ENCODE results near the gene CSF1R. TPM values are rescaled to one million over a fixed set of nuclear protein-coding genes. Genes with fewer than 3 reads are reported as not detected.

Gene CSF1R
- total RNA-seq, 1 experiment from 2014 or later: not detected

DNA sequence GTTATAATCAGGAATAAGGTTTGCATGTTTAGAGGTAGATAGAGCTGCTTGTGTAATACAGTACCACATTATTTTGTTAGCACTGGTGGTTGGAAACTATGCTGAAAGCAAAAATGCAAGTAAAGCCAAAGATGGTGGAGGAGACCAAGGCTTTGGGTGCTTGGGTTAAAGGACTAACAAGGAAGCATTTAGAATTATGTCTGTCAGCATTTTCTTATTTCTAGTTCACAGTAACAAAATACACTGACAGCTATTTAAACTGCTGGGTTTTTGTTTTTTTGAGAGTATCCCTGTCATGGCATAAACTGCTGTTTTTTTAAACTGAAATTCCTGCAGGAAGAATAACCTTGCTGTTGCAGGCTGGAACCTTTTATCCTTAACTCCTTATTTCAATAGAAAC, 79.3 kb downstream of the CSF1R start:
- Histone ChIP-seq H3K4me1 (ENCODE audit: low read length) (peaks cover 8% of the 10 kb centered on the region), H3K4me2 (ENCODE audit: low read depth, low read length, poor library complexity, severe bottlenecking) (no peak overlapping the region), H3K79me2 (ENCODE audit: low read length) (peaks cover 89% of the 10 kb centered on the region), H3K9ac (ENCODE audit: low read length) (no peak overlapping the region), H3K27ac (ENCODE audit: low read length) (no peak overlapping the region), H3K4me3 (ENCODE audit: low read length) (no peak overlapping the region), H3K27me3 (ENCODE audit: low read length) (no peaks in the 10 kb centered on the region), H3K36me3 (ENCODE audit: insufficient read depth, low read length) (peaks cover 61% of the 10 kb centered on the region), H3K9me2 (replicated peaks; ENCODE audit: insufficient read depth, low read length) (no peaks in the 10 kb centered on the region), H3K9me3 (ENCODE audit: low read length) (no peaks in the 10 kb centered on the region), H2AFZ (ENCODE audit: low read length) (no peak overlapping the region), H4K20me1 (ENCODE audit: insufficient read depth, low read depth, low read length) (peaks cover 19% of the 10 kb centered on the region)
- no peak for DNase-seq

DNA sequence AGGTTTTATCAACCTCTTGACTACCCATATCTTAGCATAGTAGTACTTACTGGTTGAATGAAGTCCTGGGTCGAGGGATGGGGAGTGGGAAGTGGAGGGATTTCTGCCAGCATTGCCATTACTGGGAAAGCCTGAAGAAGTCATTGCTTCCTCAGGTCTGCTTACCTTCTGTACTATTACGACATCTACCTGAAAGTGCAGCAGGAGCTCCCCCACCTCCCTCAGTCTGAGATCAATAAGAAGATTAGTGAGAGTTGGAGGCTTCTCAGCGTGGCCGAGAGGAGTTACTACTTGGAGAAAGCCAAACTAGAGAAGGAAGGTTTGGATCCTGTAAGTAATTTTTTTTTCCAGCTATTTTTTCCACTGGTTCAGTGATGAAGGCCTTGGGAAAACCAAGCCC, 80.0 kb downstream of the CSF1R start:
- DNase-seq: no peak
- Histone ChIP-seq H3K9ac (ENCODE audit: low read length) (no peak overlapping the region), H3K27ac (ENCODE audit: low read length) (no peak overlapping the region), H3K4me2 (ENCODE audit: low read depth, low read length, poor library complexity, severe bottlenecking) (no peak overlapping the region), H3K27me3 (ENCODE audit: low read length) (no peaks in the 10 kb centered on the region), H2AFZ (ENCODE audit: low read length) (no peak overlapping the region), H3K4me1 (ENCODE audit: low read length) (peaks cover 13% of the 10 kb centered on the region), H3K36me3 (ENCODE audit: insufficient read depth, low read length) (peaks cover 56% of the 10 kb centered on the region), H4K20me1 (ENCODE audit: insufficient read depth, low read depth, low read length) (peaks cover 24% of the 10 kb centered on the region), H3K4me3 (ENCODE audit: low read length) (no peak overlapping the region), H3K9me3 (ENCODE audit: low read length) (no peaks in the 10 kb centered on the region), H3K9me2 (replicated peaks; ENCODE audit: insufficient read depth, low read length) (no peaks in the 10 kb centered on the region), H3K79me2 (ENCODE audit: low read length) (peaks cover 93% of the 10 kb centered on the region)

Small RNAs within 50 kb of the gene (small RNA-seq; reads per million reads assigned to genes)
- gene RF00019: not detected

Other genes starting within 250 kb of the CSF1R start
- not detected in 2 replicates for gene PDE6A, start 141.8 kb downstream of the CSF1R start, total RNA-seq (2014; rRNA removed; shearing (Covaris generic); ENCODE audit: low replicate concordance)
- 3.9 and 5.4 TPM in 2 replicates for gene SLC26A2, start 125.8 kb downstream of the CSF1R start, total RNA-seq (2014; rRNA removed; shearing (Covaris generic); ENCODE audit: low replicate concordance)
- gene TIGD6, start 85.9 kb downstream of the CSF1R start, total RNA-seq (2014; rRNA removed; shearing (Covaris generic); ENCODE audit: low replicate concordance): 3.9 and 4.3 TPM in 2 replicates
- 25.0 and 36.7 TPM in 2 replicates for gene HMGXB3, start 85.8 kb downstream of the CSF1R start, total RNA-seq (2014; rRNA removed; shearing (Covaris generic); ENCODE audit: low replicate concordance)
- not detected in 2 replicates for gene PDGFRB, start 69.3 kb upstream of the CSF1R start, total RNA-seq (2014; rRNA removed; shearing (Covaris generic); ENCODE audit: low replicate concordance)
- gene CDX1, start 80.2 kb upstream of the CSF1R start, total RNA-seq (2014; rRNA removed; shearing (Covaris generic); ENCODE audit: low replicate concordance): not detected in 2 replicates
- not detected in 2 replicates for gene SLC6A7, start 103.5 kb upstream of the CSF1R start, total RNA-seq (2014; rRNA removed; shearing (Covaris generic); ENCODE audit: low replicate concordance)
- not detected in 2 replicates for gene CAMK2A, start 203.2 kb upstream of the CSF1R start, total RNA-seq (2014; rRNA removed; shearing (Covaris generic); ENCODE audit: low replicate concordance)
- not detected in 2 replicates for gene ARSI, start 216.4 kb upstream of the CSF1R start, total RNA-seq (2014; rRNA removed; shearing (Covaris generic); ENCODE audit: low replicate concordance)

Data from Karpas-422 (cell line).